Activated T-cell treated with anti-CD3 and anti-CD28 coated beads for 4 hours (primary cell): Measurements from ENCODE around the gene EGFR.

ENCODE experiments used
- DNase-seq: peaks from one replicate; pipeline ENCODE4 v3.0.0-alpha.2; 2020

EGFR gene

DNA sequence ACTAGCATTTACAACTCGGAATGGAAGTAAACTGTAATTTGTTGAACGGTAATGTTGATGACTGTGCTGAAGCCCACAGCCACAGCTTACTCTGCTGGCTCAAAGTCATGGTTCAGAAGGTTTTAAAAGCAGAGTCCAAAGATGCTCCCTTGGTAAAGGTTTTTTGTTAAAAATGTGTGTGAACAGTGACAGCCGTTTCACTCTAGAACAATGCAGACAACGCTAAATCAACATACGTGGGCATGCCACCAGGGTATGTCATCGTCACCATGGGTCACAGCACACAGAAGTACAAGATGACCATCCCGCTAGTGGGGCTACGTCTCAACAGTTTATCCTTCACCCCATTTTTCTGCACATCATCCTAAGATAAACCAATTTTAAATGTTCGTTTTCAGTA, 239.8 kb downstream of the EGFR start:
- DNase-seq: no peak

DNA sequence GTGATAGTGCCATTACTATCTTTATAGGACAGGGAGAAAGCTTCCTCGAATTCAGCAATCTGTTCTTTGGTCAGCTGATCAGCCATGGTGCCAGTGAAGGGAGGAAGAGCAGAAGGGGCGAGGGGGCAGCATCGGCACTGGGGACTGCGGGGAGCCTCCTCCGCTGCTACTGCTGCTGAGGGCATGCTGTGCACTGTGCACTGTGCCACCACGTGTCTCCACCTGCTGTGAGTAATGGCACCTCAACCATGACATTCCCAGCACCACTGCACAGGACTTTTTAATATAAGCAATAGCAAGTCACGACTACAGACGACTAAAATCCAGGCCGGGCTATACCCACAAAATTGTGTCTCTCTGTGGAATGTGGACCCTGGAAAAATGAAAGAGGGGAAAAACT, 241.4 kb downstream of the EGFR start:
- no peak for DNase-seq

DNA sequence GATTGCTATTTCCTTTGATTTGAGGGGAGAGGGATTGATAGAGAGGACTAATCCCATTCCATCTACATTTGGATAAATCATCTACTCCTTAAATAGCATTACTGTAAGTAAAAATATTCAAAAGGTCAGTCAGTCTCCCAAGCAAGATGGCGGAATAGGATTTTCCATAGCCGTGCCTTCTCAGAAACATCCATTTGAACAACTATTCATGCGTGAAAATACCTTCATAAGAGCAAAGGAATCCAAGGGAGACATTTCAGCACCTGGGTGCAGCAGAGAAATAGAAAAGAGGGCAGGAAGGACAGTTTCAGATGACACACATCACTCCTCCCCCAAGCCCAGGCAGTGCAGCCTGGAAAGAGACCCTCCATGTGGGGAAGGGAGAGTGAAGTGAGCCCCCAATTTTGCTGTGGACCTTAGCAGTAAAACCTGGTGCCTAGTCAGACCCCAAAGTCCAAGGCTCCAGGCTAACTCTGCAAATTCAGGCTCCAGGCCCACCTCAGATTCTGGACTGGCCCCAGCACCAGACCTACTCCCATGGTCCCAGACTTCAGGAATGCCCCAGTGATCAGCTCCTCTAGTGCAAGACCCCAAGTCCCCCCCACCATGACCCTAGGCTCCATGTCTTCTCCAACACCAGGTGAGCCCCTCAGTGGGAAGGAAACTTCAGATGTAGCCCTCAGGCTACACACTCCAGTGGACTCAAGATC, 242.0 kb downstream of the EGFR start:
- no peak for DNase-seq
